ENCODE results near the gene CCDC102A.

CCDC102A gene

DNA sequence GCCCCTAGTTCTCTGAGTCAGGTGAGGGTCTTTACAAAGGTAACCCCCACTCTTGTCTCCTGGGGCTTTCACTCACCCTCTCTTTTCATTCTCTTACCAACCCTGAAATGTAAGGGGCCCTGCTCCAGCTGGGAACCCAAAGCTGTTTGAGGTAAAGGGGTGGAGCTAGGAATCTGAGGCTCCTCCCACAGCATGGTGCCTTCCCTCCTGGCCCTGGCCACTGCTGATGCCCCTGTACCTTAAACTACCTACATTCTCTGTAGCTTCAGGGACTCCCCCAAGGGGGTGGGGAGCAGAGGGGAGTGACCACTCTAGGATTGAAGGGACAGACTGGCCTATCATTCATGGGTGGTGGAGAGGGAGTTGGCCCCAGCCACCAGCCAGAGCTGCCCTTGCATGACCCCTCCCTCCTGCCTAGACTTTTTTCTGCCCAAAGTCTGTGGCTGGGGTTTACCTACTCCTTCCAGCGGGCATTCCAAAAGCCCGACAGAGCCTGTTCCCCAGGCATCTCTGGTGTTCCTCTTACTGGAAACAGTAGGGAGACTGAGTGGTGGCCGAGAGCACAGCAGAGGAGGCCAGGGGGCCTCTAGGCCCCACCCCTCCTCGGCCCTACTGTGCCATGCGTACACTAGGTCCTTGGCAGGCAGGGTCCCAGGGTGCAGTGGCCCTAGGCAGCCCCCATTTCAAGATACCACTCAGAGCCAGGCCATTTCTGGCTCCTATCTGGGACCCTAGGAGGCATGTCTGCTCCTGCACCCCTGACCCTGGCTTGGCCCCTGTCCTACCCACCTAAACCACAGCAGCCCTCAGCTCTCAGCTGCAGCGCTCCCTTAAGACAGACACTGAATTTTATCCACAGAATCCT is 59.6 kb downstream of the CCDC102A start:
- DNase-seq = no peak

DNA sequence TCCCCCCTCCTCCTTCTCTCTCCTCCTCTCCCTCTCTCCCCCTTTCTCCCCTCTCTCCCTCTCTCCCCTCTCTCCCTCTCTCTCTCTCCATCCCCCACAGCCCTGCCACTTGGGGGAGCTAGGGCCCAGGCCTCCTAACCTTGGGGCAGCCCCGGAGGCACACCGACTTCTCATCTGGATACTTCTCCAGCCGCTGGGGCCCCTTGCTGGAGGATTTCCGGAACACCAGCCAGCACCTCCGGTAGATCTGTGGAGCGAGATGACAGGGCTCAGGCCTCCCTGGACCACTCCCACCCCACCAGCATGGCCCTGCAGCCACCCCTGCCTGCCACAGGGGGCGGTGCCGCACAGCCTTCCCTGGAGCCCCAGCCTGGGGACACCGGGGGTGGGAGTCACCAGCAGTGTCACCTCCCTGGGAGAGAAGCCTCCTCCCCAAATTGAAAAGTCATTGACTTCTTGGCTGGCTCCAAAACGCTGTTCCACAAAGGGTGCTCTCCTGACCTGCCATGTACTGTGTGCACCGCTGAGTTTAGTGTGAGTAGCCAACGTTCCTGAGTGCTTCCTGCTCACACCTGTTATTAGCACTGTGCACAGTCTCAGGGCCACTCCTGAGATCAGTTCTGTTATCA is 60.5 kb downstream of the CCDC102A start:
- peak; percentile 16 to 76 (median 38) for DNase-seq

DNA sequence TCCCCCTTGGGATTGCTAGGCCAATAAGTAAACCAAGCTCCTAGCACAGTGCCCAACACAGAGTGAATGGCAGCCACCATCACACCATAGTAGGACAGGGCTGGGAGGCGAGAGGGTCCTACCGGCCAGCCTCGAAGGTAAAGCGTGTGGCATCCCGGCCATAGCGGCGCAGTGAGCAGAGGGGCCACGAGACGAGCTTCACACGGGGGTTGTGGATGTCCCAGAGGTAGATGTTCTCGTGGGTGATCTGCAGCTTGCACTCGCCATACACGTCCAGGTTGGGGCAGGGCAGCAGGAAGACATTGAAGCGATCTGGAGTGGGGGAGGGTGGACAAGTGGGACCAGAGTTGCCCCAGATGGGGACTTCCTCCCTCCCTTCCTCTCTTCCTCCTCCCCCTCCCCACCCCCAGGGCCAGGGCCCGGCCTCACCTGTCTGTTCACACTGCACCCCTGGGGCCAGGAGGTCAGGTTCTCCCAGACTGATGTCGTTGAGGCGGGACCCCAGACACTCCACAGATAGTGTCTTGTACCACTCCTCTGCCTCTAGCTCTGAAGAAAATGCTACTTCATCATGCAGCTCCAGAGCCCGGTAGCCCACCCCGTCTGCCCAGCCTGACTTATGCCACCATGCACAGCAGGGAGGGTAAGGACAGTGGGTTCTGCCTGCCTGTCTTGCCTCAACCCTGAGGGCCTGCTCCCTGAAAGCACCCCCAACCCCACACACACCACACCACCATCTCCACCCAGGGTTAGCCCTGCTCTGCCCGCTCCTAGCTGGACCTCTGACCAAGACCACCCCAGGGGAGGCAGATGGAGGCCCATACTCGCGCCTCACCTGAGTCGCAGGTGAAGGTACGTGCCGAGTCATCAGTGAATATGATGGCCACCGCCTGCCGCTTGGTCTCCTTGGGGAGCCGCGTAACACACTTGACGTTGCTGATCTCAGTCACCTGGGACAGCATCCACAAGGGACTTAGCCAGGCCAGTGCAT is 61.4 kb downstream of the CCDC102A start:
- no peak for DNase-seq

DNA sequence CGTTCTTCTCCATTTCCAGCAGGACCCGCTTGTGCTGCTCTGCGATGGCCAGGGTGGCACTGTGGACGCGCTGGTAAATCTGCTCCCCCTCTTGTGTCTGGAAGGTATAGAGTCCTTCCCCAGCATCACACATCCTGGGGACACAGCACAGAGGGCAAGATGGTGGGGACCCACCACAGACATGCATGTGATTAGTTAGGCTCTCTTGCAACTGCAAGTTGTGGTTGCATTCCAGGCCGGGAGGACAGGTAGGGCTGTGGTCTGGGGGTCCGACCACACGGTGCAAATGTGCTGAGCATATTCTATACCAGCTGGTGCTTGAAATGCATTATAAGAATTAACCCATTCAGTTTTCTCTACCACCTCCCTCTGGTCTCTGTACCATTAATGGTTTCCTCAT is 62.5 kb downstream of the CCDC102A start:
- no peak for DNase-seq

DNA sequence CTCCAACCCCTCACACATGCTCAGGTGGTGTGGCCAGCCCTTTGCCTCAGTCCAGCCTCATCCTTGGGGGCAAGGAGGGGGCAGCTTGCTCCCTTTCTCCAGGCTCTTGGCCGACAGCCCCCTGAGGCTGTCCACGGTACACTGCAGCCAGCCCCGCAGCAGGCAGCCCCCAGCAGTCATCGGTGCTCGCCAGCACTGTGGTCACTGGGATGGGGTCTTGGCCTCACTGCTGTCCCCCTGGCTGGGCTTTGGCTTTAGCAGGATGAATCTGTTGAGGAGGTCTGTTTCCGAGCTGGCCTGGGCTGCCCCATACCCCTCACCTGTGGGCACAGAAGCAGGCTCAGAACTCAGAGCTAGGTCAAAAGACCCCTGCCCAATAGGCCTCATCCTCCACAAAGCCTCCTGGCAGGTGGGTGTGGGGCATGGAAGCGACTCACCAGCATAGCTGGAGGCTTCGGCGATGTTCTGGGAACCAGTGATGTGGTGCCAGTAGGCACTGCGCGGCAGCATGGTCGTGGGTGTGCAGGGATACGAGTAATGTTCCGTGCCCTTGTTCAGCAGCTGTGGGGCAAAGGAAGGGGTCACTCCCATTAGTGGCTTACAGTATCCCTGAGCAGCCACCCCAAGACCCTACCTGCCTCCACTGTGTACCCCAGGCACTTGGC is 63.1 kb downstream of the CCDC102A start:
- no peak for DNase-seq

DNA sequence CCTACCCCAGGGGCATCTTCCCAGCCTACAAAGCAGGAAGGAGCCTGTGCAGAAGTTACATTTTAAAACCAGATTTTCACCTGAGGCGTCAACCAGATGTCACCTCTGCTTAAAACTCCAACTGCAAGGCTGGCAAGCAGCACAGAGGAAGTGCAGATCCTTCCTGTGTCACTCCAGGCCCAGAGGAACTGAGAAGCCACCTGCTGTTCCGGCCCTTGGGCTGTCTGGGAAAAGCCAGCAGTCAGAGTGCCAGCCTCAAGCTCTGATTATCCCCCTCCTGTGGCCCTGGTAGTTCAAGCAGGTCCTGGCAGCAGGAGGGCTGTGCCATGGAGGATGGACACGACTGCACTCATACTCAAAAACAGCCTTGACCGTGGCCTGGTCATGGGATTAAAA is 63.7 kb downstream of the CCDC102A start:
- DNase-seq = no peak

DNA sequence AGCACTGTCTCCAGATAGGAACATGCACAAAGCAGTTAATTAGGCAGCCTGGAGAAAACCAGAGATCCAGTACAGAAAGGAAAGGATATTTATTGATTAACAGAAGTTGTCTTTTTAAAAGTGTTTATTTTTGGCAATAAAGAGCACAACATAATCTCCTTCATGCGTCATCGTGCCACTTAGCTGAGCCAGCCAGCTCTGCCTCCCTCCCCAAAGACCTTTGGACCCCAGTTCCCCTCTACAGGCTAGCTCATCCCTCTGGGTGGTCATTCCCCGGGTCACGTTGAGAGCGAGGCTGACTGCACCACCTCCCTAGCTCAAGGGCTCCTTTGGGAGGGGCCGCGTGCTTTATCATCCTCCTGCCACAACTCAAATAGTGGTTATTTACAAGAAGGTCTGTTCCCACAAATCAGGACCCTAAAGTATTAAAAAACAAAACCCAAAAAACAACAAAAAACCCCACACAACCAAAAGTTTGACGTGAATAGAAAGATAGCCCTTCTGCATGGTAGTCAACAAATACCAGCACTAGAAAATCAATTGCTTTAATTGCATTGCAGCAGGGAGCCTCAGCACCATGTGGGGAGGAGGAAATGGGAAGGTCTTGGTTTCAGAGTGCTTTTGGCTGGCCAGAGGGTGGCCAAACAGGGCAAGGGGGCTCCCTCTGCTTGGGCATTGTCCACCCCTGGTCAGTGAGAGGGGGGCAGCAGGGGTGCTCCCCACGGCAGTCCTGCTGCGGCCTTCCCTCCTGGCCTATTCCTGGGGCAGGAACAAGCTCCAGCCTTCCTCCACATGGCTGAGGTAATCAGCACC is 64.3 kb downstream of the CCDC102A start:
- DNase-seq = no peak

DNA sequence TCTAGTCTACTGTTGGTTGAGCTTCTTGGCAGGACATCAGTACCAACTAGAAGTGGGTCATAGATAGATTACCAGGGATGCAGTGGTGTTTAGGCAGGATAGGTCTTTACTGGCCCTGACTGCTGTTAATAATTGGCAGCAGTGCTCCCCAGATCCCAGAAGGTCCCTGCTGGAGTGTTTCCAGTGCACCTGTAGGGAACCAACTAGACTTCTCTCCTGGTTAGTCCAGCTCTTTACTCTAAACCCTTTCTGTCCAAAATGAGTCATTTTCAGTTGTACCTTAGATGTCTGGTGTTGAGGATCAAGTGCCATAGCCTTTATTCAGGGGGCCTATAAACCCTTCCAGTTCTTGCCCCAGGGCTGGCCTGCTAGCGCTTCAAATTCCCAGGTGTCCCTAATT is 65.2 kb downstream of the CCDC102A start:
- DNase-seq = no peak

DNA sequence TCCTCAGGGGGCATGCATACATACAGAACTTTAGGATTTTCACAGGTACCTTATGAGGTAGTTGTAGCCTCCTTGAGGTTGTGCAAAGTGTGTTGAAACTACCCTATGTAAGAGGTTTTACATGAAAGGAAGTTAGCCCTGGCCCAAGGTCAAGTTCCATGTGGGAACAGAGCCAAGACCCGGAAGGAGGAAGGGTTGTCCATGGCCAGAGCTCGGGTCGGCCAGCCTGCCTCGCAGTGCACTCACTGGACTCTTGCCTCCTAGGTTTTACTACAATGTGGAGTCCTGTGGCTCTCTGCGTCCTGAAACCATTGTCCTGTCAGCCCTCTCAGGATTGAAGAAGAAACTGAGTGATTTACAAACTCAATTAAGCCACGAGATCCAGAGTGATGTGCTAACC is 65.7 kb downstream of the CCDC102A start:
- DNase-seq = no peak

DNA sequence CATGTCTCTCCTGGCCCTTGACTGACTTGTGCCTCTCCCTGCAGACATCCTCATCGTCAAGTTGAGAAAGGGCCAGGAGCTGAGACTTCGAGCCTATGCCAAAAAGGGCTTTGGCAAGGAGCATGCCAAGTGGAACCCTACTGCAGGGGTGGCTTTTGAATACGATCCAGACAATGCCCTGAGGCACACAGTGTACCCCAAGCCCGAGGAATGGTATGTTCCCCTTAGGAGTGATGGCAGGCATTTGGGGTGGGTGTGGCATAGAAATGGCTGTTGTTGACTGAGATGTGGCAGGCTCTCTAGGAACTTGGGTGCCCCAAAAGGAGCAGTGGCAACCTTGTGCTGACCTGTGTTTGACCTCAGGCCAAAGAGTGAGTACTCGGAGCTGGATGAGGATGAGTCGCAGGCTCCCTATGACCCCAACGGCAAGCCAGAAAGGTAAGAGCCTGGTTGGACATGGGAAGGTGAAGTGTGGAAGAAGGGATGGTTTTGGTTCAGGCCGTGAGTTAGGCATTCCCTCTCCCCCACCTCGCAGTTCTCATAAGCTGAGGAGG is 66.4 kb downstream of the CCDC102A start:
- DNase-seq = no peak

DNA sequence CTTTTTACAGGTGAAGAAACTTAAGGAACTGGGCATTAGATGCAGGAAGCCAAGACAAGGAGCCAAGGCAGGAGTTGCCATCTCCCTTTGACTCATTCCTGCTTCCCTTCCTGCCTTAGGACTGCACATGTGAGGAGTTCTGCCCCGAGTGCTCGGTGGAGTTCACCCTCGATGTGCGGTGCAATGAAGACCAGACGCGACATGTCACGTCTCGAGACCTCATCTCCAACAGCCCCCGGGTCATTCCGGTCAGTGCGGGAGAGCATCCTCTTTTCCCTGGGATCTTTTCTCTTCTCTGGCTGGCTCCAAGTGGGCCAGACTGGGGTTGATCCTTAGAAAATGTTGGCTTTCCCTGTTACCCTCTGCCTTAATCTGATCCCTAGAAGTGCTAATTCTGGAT is 67.3 kb downstream of the CCDC102A start:
- DNase-seq = no peak

DNA sequence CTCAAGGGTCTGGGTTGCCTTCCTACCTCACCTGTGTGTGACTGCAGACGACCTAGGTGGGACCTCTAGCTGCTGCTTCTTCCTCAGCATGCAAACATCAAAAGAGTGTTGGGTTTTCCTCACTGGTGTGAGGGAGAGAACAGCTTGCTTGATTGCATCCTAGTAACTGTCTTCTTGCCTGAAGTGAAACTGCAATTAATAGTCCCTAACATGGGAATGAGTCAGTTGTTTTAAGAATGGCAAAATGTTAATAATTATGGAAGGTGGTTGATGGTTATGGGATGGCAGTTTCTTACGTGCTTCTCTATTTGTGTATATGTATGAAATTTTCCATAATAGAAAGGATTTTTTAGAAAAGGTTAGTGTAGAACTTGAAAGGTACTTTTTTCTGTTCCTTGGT is 68.0 kb downstream of the CCDC102A start:
- no peak for DNase-seq

DNA sequence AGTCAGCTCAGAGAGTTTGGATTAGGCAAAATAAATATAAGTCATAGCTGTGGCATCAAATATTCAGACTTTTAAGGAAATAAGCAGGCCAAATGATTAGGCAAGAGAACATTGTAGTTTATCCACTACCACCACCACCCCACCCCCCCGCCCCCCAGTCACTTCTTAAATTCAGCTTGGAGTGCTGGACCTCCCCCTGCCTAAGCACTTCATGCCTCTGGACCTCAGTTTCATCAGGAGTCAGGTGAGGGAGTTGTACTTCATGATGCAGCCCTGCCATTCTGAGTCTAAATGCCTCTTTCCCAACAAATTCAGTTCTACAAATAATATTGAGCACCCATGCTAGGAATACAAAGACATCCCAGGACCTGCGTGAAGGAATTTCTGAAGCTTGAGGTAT is 71.8 kb downstream of the CCDC102A start:
- no peak for DNase-seq

DNA sequence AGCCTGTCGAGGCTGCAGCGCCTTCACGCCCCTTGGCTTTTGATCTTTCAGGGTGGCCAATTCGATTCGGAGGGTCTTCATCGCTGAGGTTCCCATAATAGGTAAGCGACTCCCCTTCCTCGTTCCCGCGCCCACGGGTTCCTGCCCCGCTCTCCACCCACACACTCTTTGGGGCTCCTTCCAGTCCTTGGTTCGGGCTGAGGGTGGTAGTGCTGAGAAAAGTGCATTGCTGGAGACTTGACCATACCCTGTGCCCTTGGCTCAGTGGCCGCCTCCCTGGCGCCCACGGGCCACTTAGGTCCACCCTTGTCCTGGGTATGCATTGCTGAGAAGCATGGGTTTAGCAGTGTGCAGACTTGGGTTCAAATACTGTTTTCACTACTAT is 73.4 kb downstream of the CCDC102A start:
- DNase-seq = no peak

DNA sequence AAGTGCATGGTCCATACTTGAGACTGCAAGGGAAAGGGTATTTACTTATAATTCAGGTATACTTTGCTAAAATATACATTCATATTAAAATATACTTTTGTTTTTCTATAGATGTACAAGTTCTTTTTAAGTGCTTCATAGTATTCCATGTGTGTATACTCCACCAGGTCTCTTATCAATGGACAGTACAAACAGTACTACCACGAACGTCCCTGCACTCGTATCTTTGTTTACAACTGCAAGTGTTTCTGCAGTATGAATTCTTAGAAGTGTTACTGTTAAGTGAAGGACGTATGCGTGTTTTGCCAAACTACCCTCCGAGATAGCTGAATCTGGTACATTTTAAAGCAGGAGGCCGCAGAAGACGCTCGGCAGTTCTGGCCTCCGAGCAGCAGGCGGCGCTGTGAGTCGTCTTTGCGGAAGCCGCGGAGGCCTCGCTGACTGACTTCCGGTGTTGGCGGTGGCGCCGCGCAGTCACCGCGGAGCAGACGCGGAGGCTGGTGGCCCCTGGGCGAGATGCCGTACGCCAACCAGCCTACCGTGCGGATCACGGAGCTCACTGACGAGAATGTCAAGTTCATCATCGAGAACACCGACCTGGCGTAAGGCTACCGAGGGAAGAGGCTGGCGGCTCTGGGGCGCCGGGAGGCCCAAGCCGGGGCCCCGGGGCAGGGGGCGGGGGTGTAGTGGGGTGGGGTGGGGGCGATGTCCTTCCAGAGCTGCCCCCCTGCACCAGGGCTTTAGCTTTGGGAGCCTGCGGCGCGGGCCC is 74.0 kb downstream of the CCDC102A start, which contains the start of gene POLR2C:
Gene POLR2C (plus strand): TSS at position 471 of the 769 bp plus-strand sequence. CDS start 46 bp downstream, at position 517.
- DNase-seq = peak; percentile 88 to 93 (median 90)
